HAP-1 (cell line): ENCODE results near the gene TSTD2.

Source experiments
- DNase-seq, 2 experiments: peaks; one replicate each; pipeline ENCODE4 v3.0.0-alpha.2; 2016 to 2020; ENCODE audit warnings: low spot score in 2 of 2
- H3K27me3 ChIP-seq: fragments of 250-450 bp; sonication (Bioruptor Pico); 2 replicates; pipeline ENCODE4 v1.5.1; 2020; ENCODE audit warnings: low read depth, mild to moderate bottlenecking, moderate library complexity
- H3K36me3 ChIP-seq: fragments of 250-450 bp; sonication (Bioruptor Pico); replicated peaks from 2 replicates; pipeline ENCODE4 v1.5.1; 2020; ENCODE audit warnings: mild to moderate bottlenecking
- H3K4me1 ChIP-seq: fragments of 250-450 bp; sonication (Bioruptor Pico); 2 replicates; pipeline ENCODE4 v1.5.1; 2020; ENCODE audit warnings: mild to moderate bottlenecking
- H3K4me3 ChIP-seq: fragments of 250-450 bp; sonication (Bioruptor Pico); 2 replicates; pipeline ENCODE4 v1.5.1; 2020; ENCODE audit warnings: mild to moderate bottlenecking, moderate library complexity
- H3K9me3 ChIP-seq: fragments of 250-450 bp; sonication (Bioruptor Pico); 2 replicates; pipeline ENCODE4 v1.5.1; 2020; ENCODE audit warnings: mild to moderate bottlenecking, moderate library complexity
- in situ Hi-C: fragments of 300-500 bp; cut with MboI; formaldehyde crosslinking; loops from 3 replicates; pipeline ENCODE4 v1.14.3; 2020; ENCODE audit warnings: low sequenced_read_pairs, inconsistent platforms, mixed read lengths

TSTD2 gene

GRCh38 chr9:97647996-97648395 is 14.8 kb upstream of the TSTD2 start:
- in situ Hi-C loops, result no loop called here
- peaks cover 72% of the 10 kb centered on the region for H3K36me3 ChIP-seq
- no peaks in the 10 kb centered on the region for H3K9me3 ChIP-seq
- H3K27me3 ChIP-seq, result no peaks in the 10 kb centered on the region
- DNase-seq, result no peak
- H3K4me1 ChIP-seq, result peaks cover 9% of the 10 kb centered on the region; the same call in 1 of the 2 replicates
- H3K4me3 ChIP-seq, result no peak overlapping the region

GRCh38 chr9:97645720-97646119 is 12.6 kb upstream of the TSTD2 start:
- H3K36me3 ChIP-seq, result peaks cover 75% of the 10 kb centered on the region
- in situ Hi-C loops, result no loop called here
- H3K4me3 ChIP-seq, result no peak overlapping the region
- H3K9me3 ChIP-seq, result no peaks in the 10 kb centered on the region
- no peaks in the 10 kb centered on the region for H3K27me3 ChIP-seq
- H3K4me1 ChIP-seq, result peaks cover 9% of the 10 kb centered on the region; the same call in 1 of the 2 replicates
- no peak for DNase-seq

DNA sequence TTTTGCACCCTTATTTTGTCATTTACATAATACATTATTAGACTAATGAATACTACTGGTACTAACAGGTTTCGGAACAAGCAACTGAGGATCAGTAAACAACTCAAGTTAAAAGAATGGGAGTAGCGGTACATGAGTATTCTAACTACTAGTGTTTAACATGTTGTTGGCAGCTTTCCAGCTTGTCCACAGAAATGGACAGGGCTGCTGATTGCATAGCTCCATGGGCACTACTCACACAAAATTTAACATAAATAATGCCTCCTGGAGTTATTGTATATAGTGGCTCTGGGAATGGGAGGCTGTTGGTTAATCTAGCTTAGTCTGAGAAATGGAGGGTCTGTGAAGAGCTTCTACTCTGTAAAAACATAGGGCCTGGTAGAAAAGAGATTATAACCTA is 7.2 kb upstream of the TSTD2 start:
- Histone ChIP-seq H3K27me3 (no peaks in the 10 kb centered on the region), H3K4me3 (no peak overlapping the region), H3K4me1 (peaks cover 18% of the 10 kb centered on the region), H3K9me3 (no peaks in the 10 kb centered on the region), H3K36me3 (peaks cover 35% of the 10 kb centered on the region)
- peak in 1 of 2 experiments; percentile 21 for DNase-seq
- in situ Hi-C loops, result no loop called here

- in situ Hi-C loops, result no loop called here
- Histone ChIP-seq H3K4me1 (peaks cover 16% of the 10 kb centered on the region), H3K36me3 (peaks cover 25% of the 10 kb centered on the region), H3K9me3 (no peaks in the 10 kb centered on the region), H3K4me3 (no peak overlapping the region), H3K27me3 (no peaks in the 10 kb centered on the region)
- no peak for DNase-seq
These were observed 5.5 kb upstream of the TSTD2 start for GRCh38 chr9:97638666-97639065.

- in situ Hi-C loops, result no loop called here
- Histone ChIP-seq H3K27me3 (no peaks in the 10 kb centered on the region), H3K4me3 (no peak overlapping the region), H3K9me3 (no peaks in the 10 kb centered on the region), H3K36me3 (peaks cover 11% of the 10 kb centered on the region), H3K4me1 (peaks cover 19% of the 10 kb centered on the region)
- no peak for DNase-seq
These were observed 3.7 kb upstream of the TSTD2 start for GRCh38 chr9:97636903-97637302.

DNA sequence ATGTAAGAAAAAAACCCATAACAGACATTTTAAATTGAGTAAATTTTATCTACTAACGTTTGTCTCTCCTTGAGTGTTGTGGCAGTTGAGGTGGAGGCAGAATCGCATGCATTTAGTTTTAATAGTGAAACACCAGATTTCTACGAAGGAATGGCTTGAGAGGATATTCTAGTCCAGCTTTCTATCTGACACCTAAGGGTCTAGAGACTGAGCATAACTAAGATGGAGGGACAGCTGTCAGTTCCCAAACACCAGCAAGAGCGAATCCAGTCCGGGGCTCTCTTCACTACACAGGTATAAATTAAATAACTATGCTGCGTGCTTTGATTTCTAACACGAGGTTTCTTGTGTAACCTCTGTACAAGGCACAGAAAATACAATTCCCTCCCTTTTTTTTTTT is 1.9 kb upstream of the TSTD2 start:
- peaks cover 14% of the 10 kb centered on the region for H3K4me1 ChIP-seq
- no peak for DNase-seq
- in situ Hi-C loops, result no loop called here
- H3K36me3 ChIP-seq, result no peaks in the 10 kb centered on the region
- H3K9me3 ChIP-seq, result no peaks in the 10 kb centered on the region
- H3K27me3 ChIP-seq, result no peaks in the 10 kb centered on the region
- H3K4me3 ChIP-seq, result peak overlapping the region; percentile 86

DNA sequence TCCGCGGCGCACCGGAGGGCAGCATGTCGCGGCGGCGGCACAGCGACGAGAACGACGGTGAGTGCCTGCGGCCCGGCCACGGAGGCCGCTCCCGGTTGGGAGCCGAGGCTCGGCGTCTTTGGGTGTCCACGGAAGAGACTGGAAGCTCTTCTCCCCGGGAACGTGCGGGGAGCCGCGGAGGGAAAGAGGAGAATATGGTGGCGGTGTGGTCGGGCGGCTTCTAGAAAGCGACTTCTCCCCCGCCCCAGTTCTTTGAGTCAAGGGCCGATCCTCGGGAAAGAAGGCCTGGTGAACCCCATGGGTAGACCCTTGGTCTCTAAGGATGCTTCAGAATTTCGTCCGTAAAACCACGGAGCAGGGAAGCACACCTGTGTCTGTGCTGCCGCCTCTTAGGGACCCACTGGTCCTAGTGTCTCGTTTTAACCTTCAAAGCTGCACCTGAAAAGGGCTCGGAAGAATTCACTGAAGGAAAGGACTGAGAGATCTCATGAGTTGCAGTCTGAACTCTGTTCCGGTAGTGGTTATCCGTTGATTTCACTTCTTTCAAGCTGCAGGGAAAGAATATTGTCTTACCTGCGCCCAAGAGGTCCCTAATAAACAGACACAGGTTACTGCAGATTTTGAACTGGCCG is 807 bp upstream of the TSTD2 start:
- Histone ChIP-seq H3K36me3 (no peaks in the 10 kb centered on the region), H3K4me1 (peaks cover 15% of the 10 kb centered on the region), H3K4me3 (peak overlapping the region; percentile 86), H3K9me3 (no peaks in the 10 kb centered on the region), H3K27me3 (no peaks in the 10 kb centered on the region)
- in situ Hi-C loops, result no loop called here
- DNase-seq, result no peak

DNA sequence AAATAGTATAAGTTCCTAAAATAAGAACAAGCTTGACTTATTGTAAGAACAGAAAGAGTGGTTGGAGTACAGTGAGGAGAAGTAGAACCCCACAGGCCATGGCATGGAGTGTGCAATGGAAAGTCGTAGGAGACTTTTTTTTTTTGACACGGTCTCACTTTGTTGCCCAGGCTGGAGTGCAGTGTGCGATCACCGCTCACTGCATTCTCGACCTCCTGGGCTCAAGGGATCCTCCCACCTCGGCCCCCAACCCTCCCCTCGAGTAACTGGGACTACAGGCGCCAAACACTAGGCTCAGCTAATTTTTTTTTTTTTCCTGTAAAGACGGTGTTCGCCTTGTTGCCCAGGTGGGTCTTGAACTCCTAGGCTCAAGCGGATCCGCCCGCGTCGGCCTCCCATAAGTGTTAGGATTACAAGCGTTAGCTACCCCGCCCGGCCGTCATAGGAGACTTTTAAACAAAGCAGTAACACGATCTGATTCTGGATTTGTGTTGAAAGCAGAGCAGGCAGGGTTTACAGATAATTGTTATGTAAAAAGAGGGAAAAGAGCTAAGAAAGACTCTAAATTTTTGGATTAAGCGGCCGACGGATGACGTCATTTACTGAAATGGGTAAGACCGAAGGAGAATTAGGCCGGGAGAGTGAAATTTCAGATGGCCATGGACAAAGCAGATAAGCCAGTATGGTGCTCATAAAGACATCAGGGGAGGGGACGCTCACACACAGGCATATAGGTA is 752 bp downstream of the TSTD2 start:
- Histone ChIP-seq H3K36me3 (peaks cover 1% of the 10 kb centered on the region; the same call in 1 of the 2 replicates), H3K4me3 (peak overlapping the region; percentile 86), H3K4me1 (peaks cover 15% of the 10 kb centered on the region), H3K9me3 (no peaks in the 10 kb centered on the region), H3K27me3 (no peaks in the 10 kb centered on the region)
- in situ Hi-C loops, result no loop called here
- peak; percentile 89 to 98 for DNase-seq

DNA sequence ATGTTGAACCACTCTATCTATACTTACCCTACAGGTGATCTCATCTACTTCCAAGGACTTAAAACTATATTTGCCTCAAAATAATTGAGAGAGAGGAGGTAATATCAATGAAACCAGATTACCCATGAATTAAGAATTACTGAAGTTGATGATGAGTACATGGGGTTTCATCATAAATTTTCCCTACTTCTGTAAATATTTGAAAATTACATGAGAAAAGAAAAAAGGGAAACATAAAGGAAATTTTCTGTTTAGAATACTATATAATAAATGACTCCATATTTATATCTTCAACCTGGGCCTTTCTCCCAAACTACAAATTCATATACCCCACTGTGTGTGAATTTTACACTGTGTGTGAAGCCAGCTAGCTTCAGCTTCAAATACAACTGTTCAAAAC is 2.6 kb downstream of the TSTD2 start:
- H3K36me3 ChIP-seq, result peaks cover 4% of the 10 kb centered on the region; the same call in 1 of the 2 replicates
- in situ Hi-C loops, result no loop called here
- no peak for DNase-seq
- H3K9me3 ChIP-seq, result no peaks in the 10 kb centered on the region
- H3K27me3 ChIP-seq, result no peaks in the 10 kb centered on the region
- H3K4me1 ChIP-seq, result peaks cover 15% of the 10 kb centered on the region
- no peak overlapping the region for H3K4me3 ChIP-seq

DNA sequence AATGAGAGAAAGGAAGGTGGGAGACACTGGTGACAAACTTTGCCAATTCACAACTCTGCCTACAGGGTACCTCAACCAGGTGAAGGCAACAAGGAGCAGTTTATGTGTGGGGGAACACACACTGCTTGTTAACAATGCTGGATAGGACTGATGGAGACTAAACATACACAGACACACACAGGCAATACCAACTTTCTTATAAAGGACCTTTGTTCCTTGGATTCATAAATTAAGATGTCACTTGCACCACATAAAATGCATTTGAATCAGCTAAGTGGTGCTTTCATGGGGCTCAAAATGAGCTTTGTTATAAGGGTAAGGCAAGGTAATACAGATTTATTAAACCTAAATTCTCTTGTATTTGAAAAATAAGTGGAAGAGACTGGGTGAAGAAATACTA is 4.0 kb downstream of the TSTD2 start:
- no peaks in the 10 kb centered on the region for H3K27me3 ChIP-seq
- H3K4me1 ChIP-seq, result peaks cover 8% of the 10 kb centered on the region
- no peaks in the 10 kb centered on the region for H3K9me3 ChIP-seq
- in situ Hi-C loops, result no loop called here
- no peak overlapping the region for H3K4me3 ChIP-seq
- no peak for DNase-seq
- H3K36me3 ChIP-seq, result peaks cover 4% of the 10 kb centered on the region; the same call in 1 of the 2 replicates

GRCh38 chr9:97628668-97629067 is 4.5 kb downstream of the TSTD2 start:
- in situ Hi-C loops, result no loop called here
- peaks cover 8% of the 10 kb centered on the region for H3K4me1 ChIP-seq
- H3K27me3 ChIP-seq, result no peaks in the 10 kb centered on the region
- H3K36me3 ChIP-seq, result peaks cover 4% of the 10 kb centered on the region; the same call in 1 of the 2 replicates
- no peaks in the 10 kb centered on the region for H3K9me3 ChIP-seq
- no peak for DNase-seq
- no peak overlapping the region for H3K4me3 ChIP-seq

DNA sequence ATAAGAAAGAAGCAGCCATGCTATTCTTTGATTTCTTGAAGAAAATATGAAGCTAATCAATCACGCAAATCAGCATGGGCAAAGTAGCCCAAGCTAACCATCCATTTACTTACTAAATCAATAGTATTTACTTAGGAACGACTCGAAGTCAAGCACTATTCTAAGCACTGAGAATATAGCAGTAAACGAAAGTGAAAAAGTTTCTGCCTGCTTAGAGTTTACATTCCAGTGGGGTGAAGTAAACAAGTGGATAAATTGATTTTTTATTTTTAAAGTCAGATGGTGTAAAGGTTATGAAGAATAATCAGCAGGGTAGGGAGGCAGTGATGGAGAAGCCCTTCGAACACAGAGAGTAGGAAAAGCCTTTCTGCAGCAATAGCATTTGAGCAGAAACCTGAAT is 5.5 kb downstream of the TSTD2 start:
- H3K4me3 ChIP-seq, result no peak overlapping the region
- in situ Hi-C loops, result no loop called here
- H3K4me1 ChIP-seq, result peaks cover 8% of the 10 kb centered on the region
- no peaks in the 10 kb centered on the region for H3K27me3 ChIP-seq
- DNase-seq, result no peak
- peaks cover 4% of the 10 kb centered on the region; the same call in 1 of the 2 replicates for H3K36me3 ChIP-seq
- no peaks in the 10 kb centered on the region for H3K9me3 ChIP-seq

DNA sequence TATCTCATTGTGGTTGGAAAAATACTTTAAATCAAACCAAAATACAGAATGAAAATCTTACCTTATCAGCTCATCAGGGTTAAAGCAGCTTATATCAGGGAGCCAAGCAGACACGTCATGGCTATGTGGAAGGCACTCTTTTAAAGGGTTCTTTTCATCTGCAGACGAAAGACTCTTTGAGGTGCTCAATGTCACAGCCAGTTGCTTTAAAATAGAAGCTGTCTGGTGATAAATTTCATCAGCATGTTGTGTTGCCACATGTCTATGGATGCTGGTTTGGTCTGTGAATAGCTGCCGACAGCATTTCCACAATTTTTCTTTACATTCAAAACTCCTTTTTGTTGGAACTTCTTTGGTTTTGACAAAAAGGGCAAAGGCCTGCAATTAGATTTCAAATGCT is 7.5 kb downstream of the TSTD2 start:
- no peak for DNase-seq
- peaks cover 8% of the 10 kb centered on the region for H3K4me1 ChIP-seq
- in situ Hi-C loops, result no loop called here
- no peaks in the 10 kb centered on the region for H3K27me3 ChIP-seq
- no peaks in the 10 kb centered on the region for H3K9me3 ChIP-seq
- H3K36me3 ChIP-seq, result peaks cover 4% of the 10 kb centered on the region
- no peak overlapping the region for H3K4me3 ChIP-seq

GRCh38 chr9:97623946-97624345 is 9.2 kb downstream of the TSTD2 start:
- Histone ChIP-seq H3K27me3 (no peaks in the 10 kb centered on the region), H3K9me3 (no peaks in the 10 kb centered on the region), H3K36me3 (peaks cover 5% of the 10 kb centered on the region), H3K4me1 (peaks cover 10% of the 10 kb centered on the region), H3K4me3 (no peak overlapping the region)
- no peak for DNase-seq
- in situ Hi-C loops, result no loop called here
